ENCODE data around the gene HDAC4.

The HDAC4 gene

GRCh38 chr2:239227661-239228371 lies 173.0 kb downstream of the HDAC4 start:
- no peak for DNase-seq

DNA sequence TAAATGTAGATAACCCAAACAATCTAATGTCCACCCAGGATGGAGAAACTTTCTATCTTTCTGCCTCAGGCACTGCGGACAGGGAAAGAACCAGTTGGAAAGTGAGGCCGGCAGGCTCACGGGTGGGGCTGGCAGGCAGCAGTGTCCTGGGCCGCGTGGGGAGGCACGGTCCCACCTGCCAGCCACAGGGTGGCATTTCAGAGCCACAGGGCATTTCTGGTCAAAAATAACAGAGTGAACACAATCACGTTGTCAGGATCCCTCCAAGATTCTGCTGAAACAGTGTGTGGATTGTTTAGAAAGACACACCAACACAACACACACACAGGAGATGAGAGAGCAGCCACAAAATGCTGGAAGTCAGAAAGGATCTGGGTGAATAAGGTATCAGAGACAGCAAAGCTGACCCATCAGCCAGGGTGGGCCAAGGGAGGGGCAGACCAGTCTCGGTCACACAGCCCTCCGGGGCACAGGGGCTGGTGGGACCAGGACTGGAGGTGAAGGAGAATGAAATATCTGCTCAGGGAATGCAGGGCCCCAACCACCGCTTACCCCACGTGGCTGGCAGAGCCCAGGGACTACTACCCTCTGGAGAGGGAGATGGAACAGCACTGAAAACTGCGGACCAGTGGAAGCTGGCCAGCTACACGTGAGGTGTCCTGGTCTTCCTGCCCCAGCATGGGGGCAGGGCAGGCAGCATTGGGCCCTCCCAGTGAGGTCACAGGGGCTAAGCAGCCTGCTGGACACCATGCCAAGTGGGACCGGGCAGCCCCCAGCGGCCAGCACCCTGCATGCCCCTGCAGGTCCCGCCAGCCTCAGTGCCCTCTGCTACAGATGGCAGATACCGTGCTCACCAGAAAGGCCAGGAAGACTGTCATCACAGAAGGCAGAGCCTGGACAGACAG lies 173.9 kb downstream of the HDAC4 start:
- DNase-seq: no peak

- no peak for DNase-seq
Observed at GRCh38 chr2:239225871-239226561, 174.8 kb downstream of the HDAC4 start.

DNA sequence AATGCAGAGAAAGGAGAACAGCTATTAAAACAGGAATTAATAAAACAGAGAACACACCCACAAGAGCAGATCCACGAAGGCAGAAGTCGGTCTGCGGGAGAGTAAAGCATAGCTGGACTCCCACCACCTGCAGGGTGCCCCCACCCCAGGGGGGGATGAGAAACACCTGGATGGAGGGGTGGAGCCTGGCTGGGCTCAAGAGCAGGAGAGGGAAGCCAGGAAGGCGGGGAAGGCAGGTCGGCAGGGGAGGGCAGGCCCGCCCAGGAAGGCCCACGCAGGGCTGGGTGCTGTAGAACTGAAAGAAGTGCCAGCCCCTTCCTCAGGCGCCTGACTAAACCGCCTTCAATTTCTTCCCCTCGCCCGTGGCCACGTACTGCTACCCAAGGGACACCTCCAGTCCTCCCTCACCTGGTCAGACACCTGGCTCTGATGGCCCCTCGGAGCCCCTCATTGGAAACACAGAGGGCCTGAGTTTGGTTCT lies 175.4 kb downstream of the HDAC4 start:
- no peak for DNase-seq

GRCh38 chr2:239224955-239225354 lies 175.9 kb downstream of the HDAC4 start:
- no peak for DNase-seq

DNA sequence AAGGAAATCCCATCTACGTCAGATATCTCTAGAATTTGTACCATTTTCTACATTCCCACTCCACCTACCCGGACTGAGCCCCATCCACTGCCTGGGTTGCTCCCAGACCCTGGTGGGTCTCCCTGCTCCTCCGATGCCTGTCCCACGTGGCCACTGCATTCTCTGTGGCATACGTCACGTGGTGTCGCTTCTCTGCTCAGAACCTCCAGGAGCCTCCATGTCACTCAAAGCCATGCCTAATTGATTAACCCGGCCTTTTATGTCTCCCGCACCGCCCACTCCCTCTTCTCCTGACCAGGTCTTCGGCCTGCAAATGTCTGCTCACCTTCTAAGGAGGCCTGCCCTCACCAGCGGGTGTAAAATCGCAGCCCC lies 176.6 kb downstream of the HDAC4 start:
- no peak for DNase-seq

DNA sequence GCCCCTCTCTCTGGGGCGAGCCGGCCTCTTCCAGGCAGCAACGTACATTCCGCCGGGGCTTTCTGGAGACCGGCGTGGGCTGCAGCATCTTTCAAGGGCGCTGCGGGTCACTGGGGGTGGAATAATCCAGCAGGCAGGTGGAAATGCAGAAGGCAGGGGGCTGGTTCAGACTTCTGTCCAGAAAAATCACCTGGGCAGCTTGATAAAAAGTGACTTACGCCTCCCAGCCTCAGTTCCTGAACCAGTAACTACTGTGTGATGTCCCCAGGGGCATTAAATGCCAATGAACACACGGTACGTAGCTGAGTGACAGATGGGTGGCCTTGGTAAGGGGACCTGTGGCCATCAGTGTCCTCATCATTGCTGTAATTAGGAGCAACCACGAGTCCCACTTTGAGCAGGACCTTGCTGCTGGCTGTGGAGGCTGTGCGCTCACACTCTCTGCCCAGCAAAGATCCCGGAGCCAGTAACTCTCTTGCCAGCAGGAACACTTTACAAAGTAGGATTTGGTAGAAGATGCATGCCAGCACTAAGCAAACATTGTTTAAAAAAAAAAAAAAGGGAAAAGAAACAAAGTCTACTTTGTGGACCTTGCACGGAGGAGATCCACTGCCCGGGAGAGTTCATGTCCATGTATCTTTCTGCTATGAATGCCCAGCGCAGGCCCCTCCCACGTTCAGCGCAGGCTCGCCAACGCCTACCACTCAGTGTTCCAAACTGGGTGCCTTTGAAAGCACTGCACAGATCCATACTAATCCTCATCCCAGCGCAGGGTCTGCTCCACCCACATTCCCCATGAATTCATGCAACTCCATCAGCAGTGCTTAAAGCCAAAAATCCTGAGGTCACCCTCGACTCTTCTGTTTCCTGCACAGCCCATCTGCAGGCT lies 177.3 kb downstream of the HDAC4 start:
- no peak for DNase-seq

DNA sequence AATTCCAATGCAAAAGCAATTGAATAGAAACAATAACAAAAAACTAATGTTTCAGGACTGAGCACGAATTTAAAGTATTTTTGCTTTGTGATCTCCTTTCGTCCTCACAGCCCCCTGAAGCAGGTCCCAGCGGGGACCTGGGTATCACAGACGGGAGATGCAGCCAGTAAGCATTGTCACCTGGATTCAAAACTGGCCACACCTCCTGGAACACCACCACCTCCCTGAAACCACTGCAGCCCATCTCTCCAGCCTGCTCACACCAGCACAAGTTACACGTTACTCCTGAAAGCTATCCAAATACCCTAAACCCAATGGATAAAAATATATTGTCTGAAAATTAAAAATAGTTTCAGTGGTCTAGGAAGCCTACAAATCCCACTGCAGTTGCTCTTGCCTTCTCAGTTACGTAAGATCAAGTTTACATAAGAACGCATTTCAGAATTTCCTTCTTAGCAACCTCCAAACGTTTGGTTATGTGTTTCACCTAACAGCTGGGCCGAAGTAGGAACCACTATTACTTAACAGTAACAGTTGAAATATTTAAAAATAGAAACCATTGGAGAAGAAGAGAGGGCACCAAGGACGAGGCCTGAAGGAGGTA lies 178.0 kb downstream of the HDAC4 start:
- DNase-seq: no peak

DNA sequence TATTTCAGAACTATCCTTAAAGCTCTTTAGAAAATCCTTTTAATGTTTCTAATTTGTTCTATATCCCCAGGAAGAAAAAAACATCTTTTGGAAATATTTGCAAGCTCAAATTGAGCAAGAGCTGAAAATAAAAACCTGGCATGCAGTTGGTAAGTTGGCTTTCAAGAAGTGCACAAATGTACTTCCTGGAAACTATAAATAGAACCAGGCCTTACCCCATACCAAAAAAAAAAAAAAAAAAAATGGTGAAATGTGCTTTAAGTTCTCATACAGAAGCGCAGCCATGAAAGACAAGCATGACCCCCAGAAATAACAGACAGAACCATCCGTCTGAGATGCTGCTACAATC lies 178.5 kb downstream of the HDAC4 start:
- no peak for DNase-seq

DNA sequence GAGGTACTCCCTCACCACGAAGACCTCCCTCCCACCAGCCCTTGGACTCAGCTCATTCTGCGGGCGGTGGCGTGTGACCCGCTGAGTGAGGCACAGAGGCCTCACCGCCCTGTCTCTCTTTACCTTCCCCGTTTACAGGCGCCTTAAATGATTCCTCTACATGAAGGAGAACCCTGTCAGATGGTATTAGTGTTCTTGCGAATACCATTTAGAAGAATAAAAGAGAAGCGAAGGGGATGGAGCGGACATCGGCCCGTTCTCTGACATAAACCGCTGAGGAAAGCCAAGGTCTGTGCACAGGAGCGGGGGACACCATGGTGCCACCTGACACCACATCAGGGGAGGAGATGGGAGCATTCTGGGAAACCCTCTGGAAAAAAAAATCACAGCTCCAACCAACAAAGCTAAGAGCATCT lies 179.8 kb downstream of the HDAC4 start:
- DNase-seq: no peak

- no peak for DNase-seq
Observed at GRCh38 chr2:239220341-239220740, 180.5 kb downstream of the HDAC4 start.

- DNase-seq: no peak
Observed at GRCh38 chr2:239216614-239217273, 184.1 kb downstream of the HDAC4 start.

GRCh38 chr2:239215988-239216613 lies 184.7 kb downstream of the HDAC4 start:
- no peak for DNase-seq

GRCh38 chr2:239215136-239215925 lies 185.5 kb downstream of the HDAC4 start:
- no peak for DNase-seq

DNA sequence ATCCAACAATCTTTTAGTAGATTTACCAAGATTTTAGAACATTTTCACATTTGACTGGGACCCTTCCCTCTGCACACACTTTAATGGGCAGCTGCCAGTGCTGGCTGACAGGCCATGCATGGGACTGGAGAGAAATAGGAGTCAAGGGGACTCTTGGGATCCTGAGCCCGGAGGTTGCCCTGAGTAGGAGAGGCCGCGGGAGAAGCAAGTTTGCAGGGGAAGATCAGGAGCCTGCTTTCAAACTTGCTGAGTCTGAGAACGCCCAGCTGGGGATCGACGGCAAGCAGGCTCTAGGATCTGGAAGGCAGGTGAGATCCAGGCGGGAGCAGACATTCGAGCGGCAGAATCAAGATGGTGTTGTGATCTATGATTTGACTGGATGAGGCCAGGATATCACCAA lies 186.1 kb downstream of the HDAC4 start:
- no peak for DNase-seq

- DNase-seq: no peak
Observed at GRCh38 chr2:239213643-239214101, 187.1 kb downstream of the HDAC4 start.

- no peak for DNase-seq
Observed at GRCh38 chr2:239212929-239213642, 187.7 kb downstream of the HDAC4 start.

GRCh38 chr2:239212121-239212928 lies 188.5 kb downstream of the HDAC4 start:
- no peak for DNase-seq
